Activated CD4-positive, alpha-beta T cell treated with anti-CD3 and anti-CD28 coated beads, Interleukin-2, amount 50 U/mL, for 4 hours (primary cell): ENCODE results near the gene CCR6.
"Not testable (repeated sequence)": the region's sequence is repeated elsewhere in the genome, so short reads cannot be mapped to it uniquely, and the experiment has no call there.

Source experiments
- DNase-seq, 2 experiments: peaks; one replicate each; pipeline ENCODE4 v3.0.0-alpha.2; 2020

CCR6 gene

DNA sequence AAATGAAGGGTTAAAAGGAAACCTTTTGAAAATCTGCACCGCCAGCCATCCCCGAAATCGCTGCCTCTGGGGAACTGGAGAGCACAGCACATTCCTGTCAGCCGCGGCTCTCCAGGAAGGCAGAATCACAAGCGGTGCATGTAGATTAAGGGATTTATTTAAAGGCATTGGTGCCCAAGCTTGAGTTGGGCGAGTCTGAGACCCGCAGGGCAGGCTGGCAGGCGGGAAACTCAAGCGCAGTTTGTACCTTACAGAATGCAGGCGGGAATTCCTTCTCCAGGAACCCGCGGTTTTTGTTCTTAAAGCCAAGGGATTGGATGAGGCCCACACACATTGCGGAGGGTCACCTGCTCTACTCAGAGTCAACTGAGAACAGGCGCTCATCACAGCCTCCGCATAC is 24.1 kb downstream of the CCR6 start:
- DNase-seq, result no peak

- no peak for DNase-seq
Observed at GRCh38 chr6:167148021-167148420, 25.1 kb downstream of the CCR6 start.

GRCh38 chr6:167148997-167149396 is 26.1 kb downstream of the CCR6 start:
- no peak for DNase-seq

- DNase-seq, result no peak
Observed at GRCh38 chr6:167150941-167151549, 28.1 kb downstream of the CCR6 start.

DNA sequence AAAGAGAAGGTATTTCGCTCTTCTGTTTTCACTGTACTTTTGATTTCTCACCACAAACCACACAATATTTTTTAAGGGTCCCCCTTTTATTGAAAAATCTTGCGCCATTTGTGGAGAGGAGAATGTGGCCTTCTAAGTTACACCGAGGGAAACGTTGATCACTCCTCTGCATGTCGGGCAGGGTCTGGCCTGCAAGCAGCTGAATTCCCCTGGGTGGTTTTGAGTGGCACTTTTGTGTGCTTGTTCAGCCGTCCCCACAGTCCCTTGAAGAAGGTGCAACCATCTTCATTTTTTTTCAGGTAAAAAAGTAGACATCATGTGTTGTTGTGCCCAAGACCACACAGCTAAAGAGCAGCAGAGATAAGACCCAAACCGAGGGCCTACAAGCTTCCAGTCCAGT is 28.8 kb downstream of the CCR6 start:
- no peak for DNase-seq

DNA sequence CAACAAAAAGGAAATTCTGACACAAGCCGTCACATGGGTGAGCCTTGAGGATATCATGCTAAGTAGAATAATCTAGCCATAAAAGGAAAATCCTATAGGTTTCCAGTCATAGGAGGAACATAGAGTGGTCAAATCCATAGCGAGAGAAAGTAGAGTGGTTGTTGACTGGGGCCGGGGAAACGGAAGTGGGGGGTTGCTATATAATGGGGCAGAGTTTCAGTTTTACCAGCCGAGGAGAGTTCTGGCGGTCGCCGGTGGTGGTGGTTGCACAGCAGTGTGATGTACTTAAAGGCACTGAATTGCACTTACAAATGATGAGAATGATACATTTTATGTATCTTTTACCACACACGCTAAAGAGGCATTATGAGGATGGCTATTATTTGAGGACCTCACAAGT is 30.0 kb downstream of the CCR6 start:
- no peak for DNase-seq

GRCh38 chr6:167153521-167153959 is 30.6 kb downstream of the CCR6 start:
- DNase-seq, result no peak

DNA sequence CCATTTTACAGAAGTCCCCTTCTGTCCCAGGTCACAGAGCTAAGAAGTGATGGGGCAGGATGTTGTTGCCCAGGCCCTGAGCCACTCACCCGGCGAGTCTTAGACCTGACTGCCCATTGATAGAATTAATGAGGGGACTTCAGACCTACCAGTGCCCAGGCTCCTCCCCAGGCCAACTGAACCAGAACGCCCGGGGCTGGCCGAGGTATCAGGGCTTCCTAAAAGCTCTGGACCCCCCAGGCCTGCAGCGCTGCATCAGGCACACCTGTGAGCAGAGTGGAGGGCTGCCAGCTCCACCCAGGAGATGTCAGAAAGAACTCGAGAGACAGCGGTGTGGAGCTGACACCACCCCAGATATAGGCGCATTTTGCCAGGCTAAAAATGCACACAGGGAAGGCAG is 31.4 kb downstream of the CCR6 start:
- DNase-seq, result no peak

DNA sequence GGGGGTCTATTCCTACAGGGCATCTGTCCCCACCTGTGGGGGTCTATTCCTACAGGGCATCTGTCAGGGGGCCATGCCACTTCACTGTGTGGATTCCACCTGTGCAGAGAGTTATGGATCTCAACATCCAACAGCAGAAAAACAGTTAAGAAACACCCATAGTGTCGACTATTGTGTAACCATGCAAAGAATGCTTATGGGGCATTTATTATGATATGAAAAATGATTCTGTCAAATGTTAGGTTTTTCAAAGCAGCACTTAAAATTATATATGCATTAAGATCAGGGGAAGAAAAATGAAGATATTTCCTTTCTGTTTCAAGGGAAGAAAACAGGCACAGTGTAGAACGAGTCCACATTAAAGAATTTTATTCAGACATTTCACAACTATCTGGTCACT is 32.0 kb downstream of the CCR6 start:
- no peak for DNase-seq

GRCh38 chr6:167157414-167157813 is 34.5 kb downstream of the CCR6 start:
- no peak for DNase-seq

- DNase-seq, result no peak
Observed at GRCh38 chr6:167157863-167158262, 35.0 kb downstream of the CCR6 start, which contains the start of gene GPR31. Gene GPR31 (minus strand): TSS chr6:167157980. CDS start chr6:167157831, 149 bp downstream.

DNA sequence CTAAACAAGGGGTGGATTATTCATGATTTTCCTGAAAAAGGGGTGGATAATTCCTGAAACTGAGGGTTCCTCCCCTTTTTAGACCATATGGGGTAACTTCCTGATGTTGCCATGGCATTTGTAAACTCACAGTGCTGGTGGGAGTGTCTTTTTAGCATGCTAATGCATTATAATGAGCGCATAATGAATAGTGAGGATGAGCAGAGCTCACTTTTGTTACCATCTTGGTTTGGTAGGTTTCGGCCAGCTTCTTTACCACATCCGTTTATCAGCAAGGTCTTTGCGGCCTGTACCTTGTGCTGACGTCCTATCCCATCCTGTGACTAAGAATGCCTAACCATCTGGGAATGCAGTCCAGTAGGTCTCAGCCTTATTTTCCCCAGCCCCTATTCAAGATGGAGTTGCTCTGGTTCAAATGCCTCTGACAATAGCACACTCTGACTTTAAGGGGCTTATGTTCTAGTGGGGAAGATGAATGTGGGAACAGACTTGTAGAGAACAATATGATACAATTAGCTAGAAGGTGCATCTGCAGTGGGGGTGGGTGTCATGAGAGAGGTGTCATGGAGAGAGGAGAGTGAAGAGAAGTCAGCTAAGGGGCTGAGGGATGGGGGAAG is 39.1 kb downstream of the CCR6 start:
- DNase-seq, result no peak

- no peak for DNase-seq
Observed at GRCh38 chr6:167162591-167162990, 39.7 kb downstream of the CCR6 start.

DNA sequence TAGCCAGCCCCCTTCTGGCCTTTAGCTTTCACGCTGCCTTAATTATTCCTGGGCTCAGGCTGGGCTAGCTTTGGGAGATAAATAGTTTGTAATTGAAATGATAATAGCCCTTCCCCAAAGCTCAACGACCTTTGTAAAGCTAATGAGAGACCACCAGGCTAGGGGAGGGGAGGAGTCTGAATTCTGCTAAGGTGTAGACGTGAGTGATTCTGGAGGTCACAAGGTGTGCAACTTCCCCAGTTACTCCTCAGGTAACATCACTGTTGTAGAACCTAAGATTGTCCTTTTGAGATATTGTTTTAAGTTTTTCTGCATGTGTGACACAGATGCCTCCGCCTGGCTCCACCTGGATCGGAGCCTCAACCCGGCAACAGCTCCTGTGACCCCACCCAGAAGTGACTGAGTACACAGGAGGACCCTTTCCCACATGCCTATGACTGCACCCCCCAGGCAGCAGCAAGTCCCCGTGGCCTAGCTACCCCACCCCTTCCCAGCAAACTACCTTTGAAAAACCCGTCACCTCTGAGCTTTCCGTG is 40.6 kb downstream of the CCR6 start:
- no peak for DNase-seq

GRCh38 chr6:167164261-167164660 is 41.4 kb downstream of the CCR6 start:
- DNase-seq, result no peak

DNA sequence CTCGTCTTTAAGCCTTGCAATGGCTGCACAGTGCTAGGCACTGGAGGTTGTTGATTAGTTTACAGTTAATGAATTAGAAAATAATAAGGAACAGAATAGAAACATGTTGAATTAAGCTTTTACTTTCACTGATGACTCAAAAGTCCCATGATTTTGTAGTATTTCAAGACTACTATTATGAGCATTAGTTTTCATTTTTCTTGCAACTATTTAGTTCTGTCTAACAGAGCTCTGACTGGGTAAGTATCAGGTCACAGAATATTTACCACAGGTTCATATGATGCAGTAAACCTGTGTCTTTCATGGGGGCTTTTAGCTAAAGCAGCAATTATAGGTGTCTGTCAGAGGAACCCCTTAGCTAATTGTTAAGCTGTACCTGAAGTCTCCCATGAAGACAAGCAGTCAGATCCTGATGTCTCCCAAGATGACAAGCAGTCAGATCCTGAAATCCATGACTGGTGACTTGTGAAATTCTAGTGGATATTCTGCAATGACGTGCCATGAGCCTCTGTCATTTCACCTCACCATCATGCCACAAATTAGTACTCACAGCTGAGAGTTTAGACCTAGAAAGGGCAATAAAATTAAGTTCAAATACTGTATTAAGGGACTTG is 43.1 kb downstream of the CCR6 start:
- no peak for DNase-seq

DNA sequence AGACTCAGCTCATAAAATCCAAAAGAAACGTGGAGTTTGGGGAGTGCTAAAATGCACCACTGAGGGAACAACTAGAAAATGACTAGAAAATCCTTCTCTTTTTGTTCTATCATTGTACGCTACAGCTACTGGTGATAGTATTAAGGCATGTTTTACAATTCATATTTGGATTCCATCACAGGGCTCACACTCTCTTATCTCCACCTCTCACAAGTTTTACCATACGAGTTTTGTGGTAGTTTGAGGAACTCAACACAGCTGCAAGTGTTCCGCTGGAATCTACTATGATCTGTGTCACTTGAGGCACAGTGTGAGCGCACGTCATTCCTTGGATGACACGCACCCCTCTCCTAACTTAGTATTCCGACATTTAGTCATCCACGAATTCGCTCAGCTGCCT is 44.8 kb downstream of the CCR6 start:
- DNase-seq, result not testable (repeated sequence)

GRCh38 chr6:167168296-167168695 is 45.4 kb downstream of the CCR6 start:
- not testable (repeated sequence) for DNase-seq

GRCh38 chr6:167169867-167170266 is 47.0 kb downstream of the CCR6 start:
- not testable (repeated sequence) for DNase-seq

- DNase-seq, result not testable (repeated sequence)
Observed at GRCh38 chr6:167171300-167171699, 48.4 kb downstream of the CCR6 start.

GRCh38 chr6:167172011-167172410 is 49.1 kb downstream of the CCR6 start:
- not testable (repeated sequence) for DNase-seq

DNA sequence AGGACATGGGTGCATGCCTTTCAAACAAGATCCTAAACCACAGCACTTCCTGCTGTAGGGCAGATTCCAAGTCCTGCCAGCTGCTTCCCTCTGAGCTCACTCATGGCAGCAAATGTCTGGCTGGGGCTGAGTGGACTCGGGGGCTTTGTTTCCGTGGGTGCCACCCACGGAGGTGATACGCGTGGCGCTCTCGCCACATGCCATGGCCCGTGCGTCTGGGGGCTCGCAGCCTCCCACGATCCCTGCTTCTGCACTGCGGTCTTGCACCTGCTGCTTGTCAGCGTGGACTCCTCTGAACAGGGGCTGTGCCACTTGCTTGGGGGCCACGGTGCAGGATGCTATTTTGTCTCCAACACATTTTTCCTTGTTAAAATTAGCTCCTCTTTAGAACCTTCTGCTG is 54.4 kb downstream of the CCR6 start:
- DNase-seq, result not testable (repeated sequence)

DNA sequence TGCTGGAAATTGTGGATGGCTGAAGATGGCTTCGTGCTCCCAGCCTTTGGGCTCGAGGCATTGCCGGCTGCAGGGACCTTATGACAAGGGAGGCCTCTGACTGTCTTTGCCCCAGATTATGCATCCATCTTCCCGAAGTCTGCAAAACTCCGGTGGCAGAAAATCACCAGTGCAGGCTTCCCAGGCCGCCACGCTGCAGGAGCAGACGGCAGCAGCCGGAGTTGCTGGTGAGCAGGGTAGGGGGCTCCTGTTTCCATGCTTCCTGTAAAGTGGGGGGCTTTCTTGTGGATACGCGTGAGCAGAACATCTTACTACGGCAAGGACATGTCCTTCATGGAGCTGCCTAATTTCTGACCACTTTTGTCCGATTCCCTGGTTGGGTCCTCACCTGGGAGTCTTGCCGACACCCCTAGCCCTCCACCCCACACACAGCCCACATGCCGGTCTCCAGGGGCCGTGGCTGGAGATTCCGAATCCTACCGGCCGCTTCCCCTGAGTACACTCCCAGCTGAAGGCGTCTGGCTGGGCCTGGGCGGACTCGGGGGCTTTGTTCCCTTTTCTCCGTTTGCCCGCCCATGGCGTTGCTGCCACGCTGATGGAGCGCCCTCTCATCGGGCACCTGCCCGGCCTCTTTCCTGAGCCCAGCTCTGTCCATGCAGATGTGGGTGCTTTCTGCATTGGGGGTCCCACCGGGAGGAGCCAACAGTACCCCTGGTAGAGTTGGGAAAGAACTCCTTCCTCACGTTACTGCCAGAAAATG is 56.2 kb downstream of the CCR6 start:
- not testable (repeated sequence) for DNase-seq
